ENCODE measurements around the gene CDC42SE2. TPM values are rescaled to one million over a fixed set of nuclear protein-coding genes. Genes with fewer than 3 reads are reported as not detected.
"Not testable (repeated sequence)": the region's sequence is repeated elsewhere in the genome, so short reads cannot be mapped to it uniquely, and the experiment has no call there.

The CDC42SE2 gene
- total RNA-seq, 2 donors from 2014 or later = 84.6 to 102 TPM

GRCh38 chr5:131239686-131240085 lies 24.2 kb upstream of the CDC42SE2 start:
- Mint-ChIP-seq H3K9me3 (peaks cover 0 to 2% of the 10 kb centered on the region in 2 donors), H3K27ac (no peak overlapping the region), H3K36me3 (peaks cover 0 to 9% of the 10 kb centered on the region in 2 donors)
- DNase-seq (ENCODE audit: low spot score in 2 of 2) (no peak), ATAC-seq (no peak)

- DNase-seq (ENCODE audit: low spot score in 2 of 2) = no peak
- H3K27ac Mint-ChIP-seq = peak overlapping the region in 1 of 2 donors; percentile 51
- H3K9me3 Mint-ChIP-seq = peaks cover 0 to 4% of the 10 kb centered on the region in 2 donors
- ATAC-seq = peak; percentile 92 to 95
- peaks cover 0 to 34% of the 10 kb centered on the region in 2 donors for H3K36me3 Mint-ChIP-seq
These were observed 21.1 kb upstream of the CDC42SE2 start for GRCh38 chr5:131242728-131243255.

GRCh38 chr5:131245312-131245711 lies 18.5 kb upstream of the CDC42SE2 start:
- Mint-ChIP-seq H3K36me3 (peaks cover 0 to 34% of the 10 kb centered on the region in 2 donors), H3K9me3 (peaks cover 0 to 4% of the 10 kb centered on the region in 2 donors), H3K27ac (no peak overlapping the region)
- DNase-seq (ENCODE audit: low spot score in 2 of 2) (no peak), ATAC-seq (no peak)

GRCh38 chr5:131245948-131246347 lies 17.9 kb upstream of the CDC42SE2 start:
- Mint-ChIP-seq H3K36me3 (peaks cover 0 to 34% of the 10 kb centered on the region in 2 donors), H3K27ac (no peak overlapping the region), H3K9me3 (peaks cover 0 to 4% of the 10 kb centered on the region in 2 donors)
- DNase-seq (ENCODE audit: low spot score in 2 of 2) (no peak), ATAC-seq (no peak)

GRCh38 chr5:131246504-131246903 lies 17.3 kb upstream of the CDC42SE2 start:
- Mint-ChIP-seq H3K9me3 (peaks cover 0 to 4% of the 10 kb centered on the region in 2 donors), H3K36me3 (peaks cover 0 to 34% of the 10 kb centered on the region in 2 donors), H3K27ac (no peak overlapping the region)
- DNase-seq (ENCODE audit: low spot score in 2 of 2) (no peak), ATAC-seq (no peak)

GRCh38 chr5:131250751-131251475 lies 12.9 kb upstream of the CDC42SE2 start:
- Mint-ChIP-seq H3K27ac (peak overlapping the region; percentile 94), H3K9me3 (peaks cover 0 to 3% of the 10 kb centered on the region in 2 donors), H3K36me3 (peaks cover 5 to 21% of the 10 kb centered on the region in 2 donors)
- DNase-seq (ENCODE audit: low spot score in 2 of 2) = no peak
- no peak for ATAC-seq

GRCh38 chr5:131252824-131253171 lies 11.1 kb upstream of the CDC42SE2 start:
- DNase-seq (ENCODE audit: low spot score in 2 of 2) (peak; percentile 60 to 77), ATAC-seq (peak; percentile 54 to 75)
- H3K36me3 Mint-ChIP-seq = peaks cover 5 to 19% of the 10 kb centered on the region in 2 donors

GRCh38 chr5:131254025-131254424 lies 9.8 kb upstream of the CDC42SE2 start:
- ATAC-seq; DNase-seq (ENCODE audit: low spot score in 2 of 2); H3K9me3 Mint-ChIP-seq: not testable (repeated sequence)
- peak overlapping the region; percentile 94 to 99 for H3K27ac Mint-ChIP-seq
- peaks cover 10 to 24% of the 10 kb centered on the region in 2 donors for H3K36me3 Mint-ChIP-seq

More at GRCh38 chr5:131252824-131253171, 11.1 kb upstream of the CDC42SE2 start:
- peaks cover 0 to 3% of the 10 kb centered on the region in 2 donors for H3K9me3 Mint-ChIP-seq
- H3K27ac Mint-ChIP-seq = peak overlapping the region; percentile 94 to 99

GRCh38 chr5:131254741-131255140 lies 9.1 kb upstream of the CDC42SE2 start:
- Mint-ChIP-seq H3K36me3 (peaks cover 10 to 24% of the 10 kb centered on the region in 2 donors), H3K27ac (peak overlapping the region; percentile 94 to 99), H3K9me3 (peaks cover 0 to 3% of the 10 kb centered on the region in 2 donors)
- ATAC-seq = peak; percentile 38 to 74
- DNase-seq (ENCODE audit: low spot score in 2 of 2) = no peak

GRCh38 chr5:131256507-131256823 lies 7.4 kb upstream of the CDC42SE2 start:
- Mint-ChIP-seq H3K9me3 (peaks cover 0 to 3% of the 10 kb centered on the region in 2 donors), H3K36me3 (peaks cover 10 to 24% of the 10 kb centered on the region in 2 donors), H3K27ac (peak overlapping the region; percentile 69 to 88)
- no peak for ATAC-seq
- no peak for DNase-seq (ENCODE audit: low spot score in 2 of 2)

- ATAC-seq = no peak
- Mint-ChIP-seq H3K27ac (peak overlapping the region; percentile 88 to 93), H3K36me3 (peaks cover 13 to 17% of the 10 kb centered on the region in 2 donors), H3K9me3 (no peaks in the 10 kb centered on the region)
- no peak for DNase-seq (ENCODE audit: low spot score in 2 of 2)
These were observed 5.1 kb upstream of the CDC42SE2 start for GRCh38 chr5:131258733-131259132.

GRCh38 chr5:131259326-131259725 lies 4.5 kb upstream of the CDC42SE2 start:
- ATAC-seq (no peak), DNase-seq (ENCODE audit: low spot score in 2 of 2) (no peak)
- Mint-ChIP-seq H3K36me3 (peaks cover 13 to 17% of the 10 kb centered on the region in 2 donors), H3K27ac (peak overlapping the region in 1 of 2 donors; percentile 88), H3K9me3 (no peaks in the 10 kb centered on the region)

- ATAC-seq (no peak), DNase-seq (ENCODE audit: low spot score in 2 of 2) (no peak)
- no peaks in the 10 kb centered on the region for H3K9me3 Mint-ChIP-seq
- H3K27ac Mint-ChIP-seq = no peak overlapping the region
- peaks cover 13 to 29% of the 10 kb centered on the region in 2 donors for H3K36me3 Mint-ChIP-seq
These were observed 3.0 kb upstream of the CDC42SE2 start for GRCh38 chr5:131260895-131261294.

GRCh38 chr5:131261483-131261882 lies 2.4 kb upstream of the CDC42SE2 start:
- Mint-ChIP-seq H3K27ac (no peak overlapping the region), H3K36me3 (peaks cover 13 to 24% of the 10 kb centered on the region in 2 donors), H3K9me3 (no peaks in the 10 kb centered on the region)
- no peak for DNase-seq (ENCODE audit: low spot score in 2 of 2)
- no peak for ATAC-seq

GRCh38 chr5:131262953-131263541 lies 806 bp upstream of the CDC42SE2 start:
- Mint-ChIP-seq H3K36me3 (peaks cover 18 to 30% of the 10 kb centered on the region in 2 donors), H3K27ac (peak overlapping the region; percentile 94 to 95), H3K9me3 (no peaks in the 10 kb centered on the region)
- DNase-seq (ENCODE audit: low spot score in 2 of 2) = no peak
- ATAC-seq = peak; percentile 18 to 19

GRCh38 chr5:131264451-131265099 lies 722 bp downstream of the CDC42SE2 start:
- Mint-ChIP-seq H3K27ac (peak overlapping the region; percentile 94 to 97), H3K9me3 (no peaks in the 10 kb centered on the region), H3K36me3 (peaks cover 13 to 25% of the 10 kb centered on the region in 2 donors)
- DNase-seq (ENCODE audit: low spot score in 2 of 2) (peak in 1 of 2 donors; percentile 57), ATAC-seq (peak; percentile 5 to 27)

GRCh38 chr5:131265311-131265803 lies 1.5 kb downstream of the CDC42SE2 start:
- Mint-ChIP-seq H3K27ac (peak overlapping the region; percentile 94 to 97), H3K36me3 (peaks cover 13 to 25% of the 10 kb centered on the region in 2 donors), H3K9me3 (no peaks in the 10 kb centered on the region)
- DNase-seq (ENCODE audit: low spot score in 2 of 2) = no peak
- ATAC-seq = peak in 1 of 2 donors; percentile 14

Measured in activated naive CD4-positive, alpha-beta T cell treated with anti-CD3 and anti-CD28 coated beads, Interleukin-2, amount 50 U/mL, for 72 hours (primary cell).